Measurements from ENCODE around the gene HCN1. TPM values are rescaled to one million over a fixed set of nuclear protein-coding genes. Genes with fewer than 3 reads are reported as not detected.

The HCN1 gene
- total RNA-seq, 4 donors from 2014 or later: 0.16 TPM; not detected in 3

DNA sequence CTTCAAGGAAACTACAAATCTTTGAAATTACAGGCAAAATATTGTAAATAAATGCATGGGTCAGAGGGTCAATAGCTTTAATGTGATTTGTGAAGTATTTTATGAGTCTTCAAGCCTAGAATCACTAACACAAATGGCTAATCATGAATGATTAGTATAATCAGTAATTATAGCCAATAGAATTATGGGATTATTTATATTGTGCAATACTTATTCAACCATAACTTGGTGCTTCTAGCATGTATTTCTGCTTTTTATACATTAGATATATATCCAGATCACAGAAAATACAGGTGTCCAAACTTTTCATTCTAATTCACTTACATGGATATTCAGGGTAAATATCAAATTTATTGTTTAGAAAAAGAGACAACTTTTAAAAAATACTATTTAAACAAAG lies 12.1 kb downstream of the HCN1 start:
- DNase-seq (ENCODE audit: low spot score in 2 of 2): no peak
- TF ChIP-seq, protein P1, sequence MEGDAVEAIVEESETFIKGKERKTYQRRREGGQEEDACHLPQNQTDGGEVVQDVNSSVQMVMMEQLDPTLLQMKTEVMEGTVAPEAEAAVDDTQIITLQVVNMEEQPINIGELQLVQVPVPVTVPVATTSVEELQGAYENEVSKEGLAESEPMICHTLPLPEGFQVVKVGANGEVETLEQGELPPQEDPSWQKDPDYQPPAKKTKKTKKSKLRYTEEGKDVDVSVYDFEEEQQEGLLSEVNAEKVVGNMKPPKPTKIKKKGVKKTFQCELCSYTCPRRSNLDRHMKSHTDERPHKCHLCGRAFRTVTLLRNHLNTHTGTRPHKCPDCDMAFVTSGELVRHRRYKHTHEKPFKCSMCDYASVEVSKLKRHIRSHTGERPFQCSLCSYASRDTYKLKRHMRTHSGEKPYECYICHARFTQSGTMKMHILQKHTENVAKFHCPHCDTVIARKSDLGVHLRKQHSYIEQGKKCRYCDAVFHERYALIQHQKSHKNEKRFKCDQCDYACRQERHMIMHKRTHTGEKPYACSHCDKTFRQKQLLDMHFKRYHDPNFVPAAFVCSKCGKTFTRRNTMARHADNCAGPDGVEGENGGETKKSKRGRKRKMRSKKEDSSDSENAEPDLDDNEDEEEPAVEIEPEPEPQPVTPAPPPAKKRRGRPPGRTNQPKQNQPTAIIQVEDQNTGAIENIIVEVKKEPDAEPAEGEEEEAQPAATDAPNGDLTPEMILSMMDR (IDR thresholded peaks at IDR 0.05): no peak
- TF ChIP-seq POLR2A (IDR thresholded peaks at IDR 0.05): no peak
- H3K4me3 ChIP-seq (ENCODE audit: low read depth, poor library complexity, severe bottlenecking): no peak overlapping the region
- intact Hi-C loops (cut with DNase I; ENCODE audit: low total_unique reads): no loop called here

DNA sequence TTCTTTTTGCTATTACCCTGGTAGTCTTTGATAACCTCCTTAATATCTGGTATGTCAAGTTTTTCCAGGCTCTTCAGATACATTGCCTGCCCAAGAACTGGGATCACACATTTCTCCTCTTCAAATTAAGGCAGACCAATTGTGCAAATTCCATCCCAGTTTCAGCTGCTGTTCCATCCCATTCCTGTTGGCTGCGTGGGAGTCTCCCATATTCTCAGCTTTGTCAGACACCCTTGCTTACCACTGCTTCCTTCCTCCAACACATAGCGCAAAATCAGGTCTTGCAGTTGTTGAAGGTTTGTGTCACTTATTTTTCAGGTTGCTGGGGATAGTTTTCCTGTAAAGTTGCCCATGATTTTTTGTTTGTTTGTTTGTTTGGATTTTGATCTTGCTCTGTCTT lies 15.2 kb downstream of the HCN1 start:
- intact Hi-C loops (cut with DNase I; ENCODE audit: low total_unique reads): no loop called here

DNA sequence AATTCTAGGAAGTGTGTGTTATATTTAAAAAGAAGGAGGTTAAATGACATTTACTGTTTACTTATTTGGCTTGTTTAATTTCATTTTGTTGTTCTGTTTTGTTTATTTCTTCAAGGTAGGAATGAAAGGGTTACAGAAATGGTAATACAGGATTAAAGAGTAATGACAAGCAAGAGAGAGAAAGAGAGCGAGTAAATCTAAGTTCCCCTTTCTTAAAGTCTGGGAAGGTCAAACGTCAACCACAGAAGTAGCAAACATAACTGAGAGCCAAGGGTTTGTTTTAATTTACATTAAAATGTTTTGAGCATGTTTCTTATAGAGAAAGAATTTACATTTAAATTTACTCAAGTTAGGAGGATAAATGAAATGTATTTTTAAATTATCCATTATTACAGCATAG lies 18.7 kb downstream of the HCN1 start:
- intact Hi-C loops (cut with DNase I; ENCODE audit: low total_unique reads): no loop called here
- H3K4me3 ChIP-seq (ENCODE audit: low read depth, poor library complexity, severe bottlenecking): no peak overlapping the region
- DNase-seq (ENCODE audit: low spot score in 2 of 2): no peak
- WGBS, 2 donors: 29 to 30% methylated on average over 2 of the region's 2 CpGs
- TF ChIP-seq, protein P1 (IDR thresholded peaks at IDR 0.05): no peak
- no peak for TF ChIP-seq POLR2A (IDR thresholded peaks at IDR 0.05)

More for the DNA sequence above, 15.2 kb downstream of the HCN1 start:
- WGBS, 2 donors: 84 to 85% methylated on average over 2 of the region's 2 CpGs
- H3K4me3 ChIP-seq (ENCODE audit: low read depth, poor library complexity, severe bottlenecking): no peak overlapping the region
- DNase-seq (ENCODE audit: low spot score in 2 of 2): no peak
- TF ChIP-seq POLR2A (IDR thresholded peaks at IDR 0.05): no peak
- TF ChIP-seq, protein P1 (IDR thresholded peaks at IDR 0.05): no peak

DNA sequence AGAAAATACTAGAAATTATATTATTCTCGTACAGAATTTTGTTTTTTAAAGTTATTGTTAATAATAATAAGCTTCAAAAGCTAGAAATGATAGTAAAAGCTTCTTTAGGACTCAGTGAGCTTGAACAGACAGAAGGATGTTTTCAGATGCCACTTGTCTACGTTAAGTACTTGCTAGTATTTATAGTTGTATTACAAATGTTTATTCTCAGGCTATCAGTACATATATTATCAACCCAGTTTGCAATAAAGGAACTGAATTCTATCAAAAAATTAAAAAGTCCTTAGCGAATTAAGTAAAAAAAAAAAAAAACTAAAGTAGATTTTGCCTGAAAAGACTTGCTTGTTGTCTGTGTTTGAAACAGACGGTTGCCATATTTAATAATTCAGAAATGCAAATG lies 23.9 kb downstream of the HCN1 start:
- intact Hi-C loops (cut with DNase I; ENCODE audit: low total_unique reads): no loop called here
- DNase-seq (ENCODE audit: low spot score in 2 of 2): no peak
- no peak for TF ChIP-seq POLR2A (IDR thresholded peaks at IDR 0.05)
- TF ChIP-seq, protein P1 (IDR thresholded peaks at IDR 0.05): no peak
- no peak overlapping the region for H3K4me3 ChIP-seq (ENCODE audit: low read depth, poor library complexity, severe bottlenecking)
- 64% methylated on average over 4 of the region's 4 CpGs for WGBS, 2 donors

DNA sequence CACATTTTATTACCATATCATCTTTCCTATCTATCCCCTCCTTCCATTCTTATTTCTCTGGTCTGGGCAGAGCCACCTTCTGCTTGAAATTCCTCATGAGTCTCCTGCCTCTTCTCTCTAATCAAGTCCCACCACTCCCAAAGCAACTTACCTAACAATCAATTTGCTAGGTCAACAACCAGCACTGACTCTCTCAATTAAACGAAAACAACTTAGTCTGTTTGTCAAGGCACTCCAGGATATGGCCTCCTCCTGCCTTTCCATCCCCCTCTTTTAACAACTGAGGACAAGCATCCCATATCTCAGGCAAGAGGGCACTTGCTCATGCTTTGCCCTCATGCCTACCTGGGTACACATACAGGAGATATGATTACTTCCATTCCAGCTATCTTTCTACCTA lies 47.4 kb downstream of the HCN1 start:
- DNase-seq (ENCODE audit: low spot score in 2 of 2): no peak
- TF ChIP-seq, protein P1 (IDR thresholded peaks at IDR 0.05): no peak
- TF ChIP-seq POLR2A (IDR thresholded peaks at IDR 0.05): no peak
- WGBS, 2 donors: 19 to 28% methylated on average over 1 of the region's 1 CpG
- intact Hi-C loops (cut with DNase I; ENCODE audit: low total_unique reads): no loop called here
- no peak overlapping the region for H3K4me3 ChIP-seq (ENCODE audit: low read depth, poor library complexity, severe bottlenecking)

DNA sequence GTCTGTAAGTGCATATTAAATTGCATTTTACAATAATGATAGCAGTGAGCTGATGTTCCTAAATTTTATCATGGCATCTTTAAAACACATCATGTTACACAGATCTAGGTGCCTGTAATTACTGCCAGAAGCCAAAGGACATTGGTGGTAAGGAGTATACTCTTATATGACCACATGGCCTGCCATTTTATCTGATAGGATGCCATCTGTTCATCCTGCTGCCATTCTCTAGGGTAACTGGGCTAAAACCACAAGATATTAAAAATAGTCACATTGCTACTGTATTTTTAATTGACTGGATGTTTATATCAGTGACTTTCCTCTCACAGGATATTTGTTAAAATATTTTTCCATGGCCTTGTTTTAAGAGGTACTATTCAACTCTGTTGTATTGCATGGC lies 53.1 kb downstream of the HCN1 start:
- no peak overlapping the region for H3K4me3 ChIP-seq (ENCODE audit: low read depth, poor library complexity, severe bottlenecking)
- intact Hi-C loops (cut with DNase I; ENCODE audit: low total_unique reads): no loop called here
- no peak for DNase-seq (ENCODE audit: low spot score in 2 of 2)
- TF ChIP-seq, protein P1 (IDR thresholded peaks at IDR 0.05): no peak
- no peak for TF ChIP-seq POLR2A (IDR thresholded peaks at IDR 0.05)
